OCI-LY7 (cell line): ENCODE results near the gene NLRC4. TPM values are rescaled to one million over a fixed set of nuclear protein-coding genes. Genes with fewer than 3 reads are reported as not detected.
"Not testable (repeated sequence)": the region's sequence is repeated elsewhere in the genome, so short reads cannot be mapped to it uniquely, and the experiment has no call there.

Experiments used
- BruUV-seq: library from RNA; stranded (reverse); fragments of 400-500 nt; replicated peaks from 2 replicates; lab custom pipeline; 2021; lab: Mats Ljungman, UMichigan
- CTCF ChIA-PET: fragments of 300-600 bp; sonication (Branson Sonifier 250); formaldehyde crosslinking; loops from one replicate; lab custom pipeline; 2022; ENCODE audit warnings: antibody characterized with exemption; ENCODE audit not compliant: unreplicated experiment; lab: Charles Lee
- POLR2A ChIA-PET: fragments of 300-600 bp; sonication (Branson Sonifier 250); formaldehyde crosslinking; loops from one replicate; lab custom pipeline; 2022; ENCODE audit warnings: antibody characterized with exemption; lab: Charles Lee
- DNase-seq: peaks from one replicate; pipeline ENCODE4 v3.0.0-alpha.2; 2015; ENCODE audit warnings: low spot score
- H2AFZ ChIP-seq: fragments of 200-600 bp; sonication (generic), shearing (Covaris generic); 2 replicates; pipeline ENCODE4 v1.6.1; 2014; ENCODE audit warnings: mild to moderate bottlenecking, antibody characterized with exemption, low read length, moderate library complexity
- H3K27ac ChIP-seq: fragments of 200-600 bp; sonication (generic); 2 replicates; pipeline ENCODE4 v1.5.1; 2014; ENCODE audit warnings: mixed run types, low read depth, mild to moderate bottlenecking, moderate library complexity, low read length, inconsistent platforms; ENCODE audit not compliant: poor library complexity, severe bottlenecking
- H3K36me3 ChIP-seq: fragments of 200-600 bp; sonication (generic); 2 replicates; pipeline ENCODE4 v1.6.1; 2014; ENCODE audit warnings: mild to moderate bottlenecking, antibody characterized with exemption, low read length, moderate library complexity, mixed read lengths; ENCODE audit not compliant: insufficient read depth
- H3K4me1 ChIP-seq: fragments of 200-600 bp; sonication (generic); 2 replicates; pipeline ENCODE4 v1.5.1; 2014; ENCODE audit warnings: mild to moderate bottlenecking, low read length; ENCODE audit not compliant: insufficient read depth, poor library complexity, severe bottlenecking
- H3K4me2 ChIP-seq: fragments of 200-600 bp; sonication (generic); 2 replicates; pipeline ENCODE4 v1.6.1; 2014; ENCODE audit warnings: mild to moderate bottlenecking, low read length
- H3K4me3 ChIP-seq: fragments of 200-600 bp; sonication (generic); 2 replicates; pipeline ENCODE4 v1.5.1; 2014; ENCODE audit warnings: mild to moderate bottlenecking, low read depth, low read length; ENCODE audit not compliant: poor library complexity, severe bottlenecking
- H3K79me2 ChIP-seq: fragments of 200-600 bp; sonication (generic); 2 replicates; pipeline ENCODE4 v1.6.1; 2016; ENCODE audit warnings: low read depth, mild to moderate bottlenecking, low read length, moderate library complexity, mixed read lengths; ENCODE audit not compliant: insufficient read depth
- H3K9me2 ChIP-seq: fragments of 200-600 bp; sonication (generic); 2 replicates; pipeline ENCODE4 v1.6.1; 2016; ENCODE audit warnings: mild to moderate bottlenecking, low read length, mixed read lengths; ENCODE audit not compliant: insufficient read depth
- H3K9me3 ChIP-seq: fragments of 200-600 bp; sonication (generic); 2 replicates; pipeline ENCODE4 v1.6.1; 2014; ENCODE audit warnings: mild to moderate bottlenecking, mixed run types, low read length, mixed read lengths
- H4K20me1 ChIP-seq: fragments of 200-600 bp; sonication (generic); 2 replicates; pipeline ENCODE4 v1.6.1; 2014; ENCODE audit warnings: mild to moderate bottlenecking, antibody characterized with exemption, low read length, moderate library complexity, mixed read lengths; ENCODE audit not compliant: insufficient read depth
- CTCF ChIP-seq: fragments of 200-600 bp; sonication (generic); conservative IDR thresholded peaks from 2 replicates; pipeline ENCODE4 v1.5.1; 2014; ENCODE audit warnings: mild to moderate bottlenecking, antibody characterized with exemption, low read length, moderate library complexity, mixed read lengths
- EZH2phosphoT487 ChIP-seq: fragments of 200-600 bp; sonication (generic); IDR thresholded peaks from 2 replicates; pipeline ENCODE4 v1.6.1; 2018; ENCODE audit warnings: low read depth, borderline replicate concordance, mild to moderate bottlenecking, mixed run types, antibody characterized with exemption, low read length, moderate library complexity, mixed read lengths
- intact Hi-C: fragments of 100-400 bp; cut with micrococcal nuclease; formaldehyde crosslinking; loops from one replicate; pipeline ENCODE4 v1.10.0; 2022; ENCODE audit not compliant: unreplicated experiment
- total RNA-seq, 2 experiments: library from RNA; depleted of rRNA in 1 of 2; stranded (reverse); fragments of >200 nt in 1 of 2; shearing (Covaris generic) in 1 of 2; gene quantifications; 2 replicates each; pipeline ENCODE4 v1.2.3, GENCODE V29; 2014 to 2022

The NLRC4 gene
- total RNA-seq, 2 experiments from 2014 or later: not detected

- no peak for DNase-seq
- POLR2A ChIA-PET: interaction anchor here (0.7 to 1.0 kb wide), 3 partner anchors 9 to 251 kb away, joined by 3 to 7 read pairs (median 4); no protein-coding TSS in a partner anchor
- H3K9me3 ChIP-seq: no peaks in the 10 kb centered on the region
- H3K4me3 ChIP-seq: no peak overlapping the region
- peaks cover 6% of the 10 kb centered on the region for H3K36me3 ChIP-seq
- no peak overlapping the region for H3K27ac ChIP-seq
- H3K9me2 ChIP-seq: no peaks in the 10 kb centered on the region
- H3K4me2 ChIP-seq: no peak overlapping the region
- no peaks in the 10 kb centered on the region for H3K4me1 ChIP-seq
- H3K79me2 ChIP-seq: no peaks in the 10 kb centered on the region
- H2AFZ ChIP-seq: no peak overlapping the region
- H4K20me1 ChIP-seq: no peaks in the 10 kb centered on the region
- BruUV-seq: no TSS peak
- no peak for TF ChIP-seq EZH2phosphoT487
- no peak for TF ChIP-seq CTCF
- CTCF ChIA-PET: no interaction called here
- intact Hi-C loops: no loop called here
These were observed 53.8 kb downstream of the NLRC4 start for GRCh38 chr2:32210767-32211408.

- POLR2A ChIA-PET, H3K4me1 ChIP-seq, DNase-seq, H3K4me2 ChIP-seq, H3K27ac ChIP-seq, H2AFZ ChIP-seq, BruUV-seq, H3K9me3 ChIP-seq, H3K79me2 ChIP-seq, H3K4me3 ChIP-seq, intact Hi-C loops, H4K20me1 ChIP-seq, H3K9me2 ChIP-seq, CTCF ChIA-PET: not testable (repeated sequence)
- peaks cover 26% of the 10 kb centered on the region for H3K36me3 ChIP-seq
These were observed 61.3 kb downstream of the NLRC4 start for GRCh38 chr2:32203428-32203827.

- no TSS peak for BruUV-seq
- H3K4me1 ChIP-seq: no peaks in the 10 kb centered on the region
- H3K9me3 ChIP-seq: no peaks in the 10 kb centered on the region
- H3K36me3 ChIP-seq: peaks cover 38% of the 10 kb centered on the region
- H3K4me3 ChIP-seq: no peak overlapping the region
- CTCF ChIA-PET: no interaction called here
- DNase-seq: no peak
- no peak overlapping the region for H3K27ac ChIP-seq
- intact Hi-C loops: no loop called here
- no peaks in the 10 kb centered on the region for H4K20me1 ChIP-seq
- no peak for TF ChIP-seq CTCF
- TF ChIP-seq EZH2phosphoT487: no peak
- no peaks in the 10 kb centered on the region for H3K79me2 ChIP-seq
- H3K9me2 ChIP-seq: no peaks in the 10 kb centered on the region
- no peak overlapping the region for H3K4me2 ChIP-seq
- H2AFZ ChIP-seq: no peak overlapping the region
- POLR2A ChIA-PET: no interaction called here
These were observed 63.9 kb downstream of the NLRC4 start for GRCh38 chr2:32200814-32201213.
